Naive thymus-derived CD4-positive, alpha-beta T cell (primary cell): ENCODE measurements around the gene SUGP1. TPM values are rescaled to one million over a fixed set of nuclear protein-coding genes. Genes with fewer than 3 reads are reported as not detected.
A peak's percentile ranks its signal among the peaks of the same experiment; 100 is the strongest.

Source experiments
- ATAC-seq: fragments of 150-1000 bp; cut with Tn5 transposase; 2 replicates; pipeline ENCODE4 v1.10.0; 2021; ENCODE audit warnings: mild to moderate bottlenecking, moderate library complexity
- CTCF ChIA-PET: fragments of 350-600 bp; sonication (Branson Sonifier 250); formaldehyde crosslinking; loops from one replicate; lab custom pipeline; 2021; ENCODE audit warnings: antibody characterized with exemption; lab: Charles Lee
- POLR2A ChIA-PET: fragments of 350-600 bp; sonication (Branson Sonifier 250); formaldehyde crosslinking; loops from one replicate; lab custom pipeline; 2021; ENCODE audit warnings: antibody characterized with exemption, inconsistent platforms; lab: Charles Lee
- DNase-seq, 9 donors: peaks; one replicate each; pipeline versions ENCODE4 v3.0.0 to v3.0.0-alpha.2; 2020 to 2022; ENCODE audit warnings: mixed read lengths in 1 of 9
- H3K27ac ChIP-seq: one replicate; pipeline ENCODE4 v1.7.0; 2013; ENCODE audit warnings: mild to moderate bottlenecking, low read depth, low read length, moderate library complexity
- H3K27me3 ChIP-seq, 2 donors: one replicate each; pipeline ENCODE4 v1.7.0; 2013; ENCODE audit warnings: low read length in 2 of 2, mild to moderate bottlenecking in 2 of 2, moderate library complexity in 2 of 2; ENCODE audit not compliant: control insufficient read depth in 2 of 2, insufficient read depth in 2 of 2
- H3K36me3 ChIP-seq, 3 experiments: 1 replicate in 2 of 3; 2 replicates in 1 of 3; pipeline ENCODE4 v1.7.0; 2013; ENCODE audit warnings: low read length in 3 of 3, mild to moderate bottlenecking in 3 of 3, moderate library complexity in 1 of 3; ENCODE audit not compliant: insufficient read depth in 3 of 3, control insufficient read depth in 2 of 3
- H3K4me1 ChIP-seq, 2 donors: one replicate each; pipeline ENCODE4 v1.7.0; 2013; ENCODE audit warnings: low read length in 2 of 2, mild to moderate bottlenecking in 2 of 2, moderate library complexity in 1 of 2; ENCODE audit not compliant: control insufficient read depth in 2 of 2, insufficient read depth in 2 of 2
- H3K4me3 ChIP-seq: 2 replicates; pipeline ENCODE4 v1.7.0; 2013; ENCODE audit warnings: mild to moderate bottlenecking, low read length
- H3K9me3 ChIP-seq, 3 experiments: 1 replicate in 2 of 3; 2 replicates in 1 of 3; pipeline ENCODE4 v1.7.0; 2013; ENCODE audit warnings: low read length in 3 of 3; ENCODE audit not compliant: control insufficient read depth in 2 of 3
- H3K27ac Mint-ChIP-seq, 9 donors: one replicate each; pipeline ENCODE4 v1.8.0; 2020 to 2022; ENCODE audit warnings: mixed read lengths in 9 of 9, mild to moderate bottlenecking in 8 of 9, moderate library complexity in 5 of 9, inconsistent platforms in 2 of 9
- H3K27me3 Mint-ChIP-seq, 5 donors: one replicate each; pipeline ENCODE4 v1.8.0; 2021 to 2022; ENCODE audit warnings: mixed read lengths in 5 of 5, mild to moderate bottlenecking in 1 of 5
- H3K36me3 Mint-ChIP-seq, 5 donors: one replicate each; pipeline ENCODE4 v1.8.0; 2020 to 2022; ENCODE audit warnings: mixed read lengths in 5 of 5, mild to moderate bottlenecking in 3 of 5, inconsistent platforms in 1 of 5
- H3K4me1 Mint-ChIP-seq, 7 donors: one replicate each; pipeline ENCODE4 v1.8.0; 2020 to 2022; ENCODE audit warnings: mixed read lengths in 7 of 7, mild to moderate bottlenecking in 3 of 7, inconsistent platforms in 1 of 7
- H3K4me3 Mint-ChIP-seq, 10 donors: one replicate each; pipeline ENCODE4 v1.8.0; 2020 to 2022; ENCODE audit warnings: mild to moderate bottlenecking in 10 of 10, mixed read lengths in 10 of 10, moderate library complexity in 6 of 10, inconsistent platforms in 2 of 10
- H3K9me3 Mint-ChIP-seq, 11 donors: one replicate each; pipeline ENCODE4 v1.8.0; 2020 to 2022; ENCODE audit warnings: mixed read lengths in 11 of 11, mild to moderate bottlenecking in 4 of 11, inconsistent platforms in 1 of 11, moderate library complexity in 1 of 11
- intact Hi-C, 2 donors: fragments of 100-400 bp; cut with micrococcal nuclease; formaldehyde crosslinking; loops; one replicate each; pipeline ENCODE4 v1.15.1; 2023
- polyA plus RNA-seq, 2 donors: library from polyadenylated mRNA; unstranded; fragments of 300-500 nt; fragmentation: Illumina TruSeq; gene quantifications; one replicate each; pipeline ENCODE4 v1.2.3, GENCODE V29; 2021
- total RNA-seq, 6 experiments: library from RNA in 5 of 6; stranded (reverse) in 5 of 6; gene quantifications; 1 replicate in 5 of 6; 2 replicates in 1 of 6; pipeline ENCODE4 v1.2.3 and lab custom pipeline; 2021 to 2026

Gene SUGP1
- total RNA-seq (10 to 100 TPM; 59.7 to 96.6 (median 77.5) TPM), polyA plus RNA-seq (10 to 100 TPM; 36.0 to 40.8 TPM), total RNA-seq (lab: John Stamatoyannopoulos, UW) (47.5 reads per million, percentile 70 among the genes with 10 or more reads in this experiment)

GRCh38 chr19:19320361-19321140, at the start of gene SUGP1, which contains the start of gene MAU2:
Gene SUGP1, minus strand, starts transcription at chr19:19320509. Its CDS starts 13 bp downstream, at chr19:19320496.
Gene MAU2, plus strand, starts transcription at chr19:19320829. Its CDS starts 31 bp downstream, at chr19:19320860.
- CTCF ChIA-PET: interaction anchor here (0.6 kb wide), 1 partner anchor 124 kb away, joined by 4 read pairs; no protein-coding TSS in a partner anchor
- no peaks in the 10 kb centered on the region for H3K27me3 ChIP-seq
- Mint-ChIP-seq H3K4me1 (peaks cover 20 to 66% (median 44%) of the 10 kb centered on the region in 7 donors), H3K27me3 (no peaks in the 10 kb centered on the region), H3K36me3 (peaks cover 4 to 18% (median 14%) of the 10 kb centered on the region in 5 donors), H3K27ac (peak within 1 kb of the TSS; percentile 96 to 100 (median 99)), H3K4me3 (peak within 1 kb of the TSS; percentile 93 to 100 (median 98)), H3K9me3 (peaks cover 0 to 3% (median 0%) of the 10 kb centered on the region in 11 donors)
- POLR2A ChIA-PET: interaction anchor here (0.7 to 2.0 kb wide), 3 partner anchors 9 to 141 kb away, joined by 3 to 6 read pairs (median 3); partner anchors contain the start of gene GATAD2A
- no peaks in the 10 kb centered on the region for H3K9me3 ChIP-seq
- H3K36me3 ChIP-seq: peaks cover 7 to 35% (median 7%) of the 10 kb centered on the region in 3 experiments
- H3K27ac ChIP-seq: peak within 1 kb of the TSS; percentile 95
- DNase-seq: peak; percentile 78 to 94 (median 91)
- intact Hi-C loops: loop anchor here (1.0 to 2.0 kb wide), 17 partner anchors 44 to 581 kb away; partner anchors contain the start of genes BORCS8 (in 2 of the 2), GATAD2A (in 2 of the 2), NDUFA13 (in 2 of the 2) and NR2C2AP (in 2 of the 2)
- peak within 1 kb of the TSS; percentile 89 for H3K4me3 ChIP-seq
- H3K4me1 ChIP-seq: peaks cover 23 to 30% of the 10 kb centered on the region in 2 donors
- ATAC-seq: peak; percentile 94

- DNase-seq (no peak), ATAC-seq (no peak)
- Histone ChIP-seq H3K27me3 (no peaks in the 10 kb centered on the region), H3K4me3 (no peak overlapping the region), H3K9me3 (no peaks in the 10 kb centered on the region), H3K36me3 (no peaks in the 10 kb centered on the region), H3K4me1 (peaks cover 21 to 23% of the 10 kb centered on the region in 2 donors), H3K27ac (no peak overlapping the region)
- Mint-ChIP-seq H3K36me3 (peaks cover 0 to 3% (median 0%) of the 10 kb centered on the region in 5 donors), H3K4me1 (peaks cover 11 to 25% (median 21%) of the 10 kb centered on the region in 7 donors), H3K9me3 (no peaks in the 10 kb centered on the region), H3K27ac (peak overlapping the region in 1 of 9 donors; percentile 28), H3K27me3 (no peaks in the 10 kb centered on the region), H3K4me3 (no peak overlapping the region)
- POLR2A ChIA-PET: interaction anchor here (0.7 to 8.9 kb wide), 2 partner anchors 40 to 121 kb away, joined by 3 to 101 read pairs; no protein-coding TSS in a partner anchor
- CTCF ChIA-PET: interaction anchor here (0.7 to 7.6 kb wide), 3 partner anchors 21 to 122 kb away, joined by 3 to 94 read pairs (median 10); partner anchors contain the start of gene GATAD2A
- intact Hi-C loops: no loop called here
Observed at GRCh38 chr19:19368087-19368486, 47.8 kb upstream of the SUGP1 start.

GRCh38 chr19:19366434-19367396, 46.4 kb upstream of the SUGP1 start:
- H3K9me3 ChIP-seq: no peaks in the 10 kb centered on the region
- peak overlapping the region; percentile 22 for H3K27ac ChIP-seq
- POLR2A ChIA-PET: interaction anchor here (0.6 to 8.9 kb wide), 4 partner anchors 19 to 206 kb away, joined by 3 to 101 read pairs (median 18); partner anchors contain the start of gene GATAD2A
- intact Hi-C loops: loop anchor here (1.0 to 2.0 kb wide), 4 partner anchors 41 to 592 kb away; no protein-coding TSS in a partner anchor
- DNase-seq (peak; percentile 49 to 76 (median 70)), ATAC-seq (peak; percentile 83)
- H3K27me3 Mint-ChIP-seq: no peaks in the 10 kb centered on the region
- H3K4me1 Mint-ChIP-seq: peaks cover 11 to 27% (median 20%) of the 10 kb centered on the region in 7 donors
- H3K27ac Mint-ChIP-seq: peak overlapping the region; percentile 37 to 91 (median 81)
- H3K4me3 Mint-ChIP-seq: peak overlapping the region; percentile 21 to 66 (median 54)
- no peaks in the 10 kb centered on the region for H3K27me3 ChIP-seq
- H3K4me1 ChIP-seq: peaks cover 14 to 15% of the 10 kb centered on the region in 2 donors
- H3K36me3 ChIP-seq: no peaks in the 10 kb centered on the region
- H3K36me3 Mint-ChIP-seq: no peaks in the 10 kb centered on the region
- H3K4me3 ChIP-seq: no peak overlapping the region
- no peaks in the 10 kb centered on the region for H3K9me3 Mint-ChIP-seq
- CTCF ChIA-PET: interaction anchor here (0.9 to 7.6 kb wide), 5 partner anchors 18 to 123 kb away, joined by 3 to 94 read pairs (median 6); partner anchors contain the start of gene GATAD2A

GRCh38 chr19:19362075-19362474, 41.8 kb upstream of the SUGP1 start:
- Mint-ChIP-seq H3K4me1 (peaks cover 22 to 59% (median 40%) of the 10 kb centered on the region in 7 donors), H3K36me3 (peaks cover 0 to 4% (median 0%) of the 10 kb centered on the region in 5 donors), H3K9me3 (no peaks in the 10 kb centered on the region), H3K27me3 (no peaks in the 10 kb centered on the region), H3K27ac (peak overlapping the region in 4 of 9 donors; percentile 34 to 71 (median 54)), H3K4me3 (peak overlapping the region in 1 of 10 donors; percentile 51)
- ChIA-PET POLR2A (interaction anchor here (0.6 to 8.9 kb wide), 7 partner anchors 27 to 290 kb away, joined by 3 to 101 read pairs (median 4); partner anchors contain the start of genes GATAD2A, NDUFA13 and TSSK6), CTCF (interaction anchor here (0.5 to 3.0 kb wide), 10 partner anchors 9 to 131 kb away, joined by 3 to 25 read pairs (median 4); partner anchors contain the start of gene GATAD2A)
- Histone ChIP-seq H3K27ac (no peak overlapping the region), H3K4me3 (no peak overlapping the region), H3K27me3 (no peaks in the 10 kb centered on the region), H3K4me1 (peaks cover 22 to 29% of the 10 kb centered on the region in 2 donors), H3K9me3 (no peaks in the 10 kb centered on the region), H3K36me3 (peaks cover 0 to 3% (median 0%) of the 10 kb centered on the region in 3 experiments)
- DNase-seq (no peak), ATAC-seq (no peak)
- intact Hi-C loops: no loop called here

GRCh38 chr19:19361075-19361594, 40.8 kb upstream of the SUGP1 start:
- intact Hi-C loops: loop anchor here in 1 of 2 donors (2.0 kb wide), 1 partner anchor 214 kb away; no protein-coding TSS in a partner anchor
- H3K27ac ChIP-seq: no peak overlapping the region
- no peak overlapping the region for H3K4me3 ChIP-seq
- no peaks in the 10 kb centered on the region for H3K27me3 Mint-ChIP-seq
- peaks cover 0 to 13% (median 0%) of the 10 kb centered on the region in 3 experiments for H3K36me3 ChIP-seq
- no peaks in the 10 kb centered on the region for H3K9me3 Mint-ChIP-seq
- peak overlapping the region in 8 of 10 donors; percentile 7 to 73 (median 54) for H3K4me3 Mint-ChIP-seq
- ATAC-seq: peak; percentile 79
- H3K4me1 ChIP-seq: peaks cover 15 to 21% of the 10 kb centered on the region in 2 donors
- peak overlapping the region in 8 of 9 donors; percentile 5 to 78 (median 68) for H3K27ac Mint-ChIP-seq
- peaks cover 0 to 4% (median 0%) of the 10 kb centered on the region in 5 donors for H3K36me3 Mint-ChIP-seq
- ChIA-PET POLR2A (interaction anchor here (0.6 to 8.9 kb wide), 2 partner anchors 128 to 1645 kb away, joined by 3 to 101 read pairs; no protein-coding TSS in a partner anchor), CTCF (interaction anchor here (0.6 to 3.0 kb wide), 8 partner anchors 44 to 345 kb away, joined by 3 to 25 read pairs (median 4); partner anchors contain the start of gene GATAD2A)
- H3K4me1 Mint-ChIP-seq: peaks cover 18 to 51% (median 35%) of the 10 kb centered on the region in 7 donors
- DNase-seq: peak; percentile 40 to 70 (median 57)
- H3K9me3 ChIP-seq: no peaks in the 10 kb centered on the region
- H3K27me3 ChIP-seq: no peaks in the 10 kb centered on the region
